Left ventricle myocardium inferior (tissue), 1 donor: ENCODE measurements around the gene SORCS2. TPM values are rescaled to one million over a fixed set of nuclear protein-coding genes. Genes with fewer than 3 reads are reported as not detected.

Source experiments
- DNase-seq: peaks from one replicate; pipeline ENCODE4 v3.0.0-alpha.2; 2020
- H3K27ac ChIP-seq: fragments of 200-600 bp; replicated peaks from 2 replicates; pipeline ENCODE4 v1.8.0; 2021
- H3K27me3 ChIP-seq: fragments of 200-600 bp; 2 replicates; pipeline ENCODE4 v1.8.0; 2021; ENCODE audit warnings: low read depth
- H3K36me3 ChIP-seq: fragments of 200-600 bp; 2 replicates; pipeline ENCODE4 v1.8.0; 2021
- H3K4me1 ChIP-seq: fragments of 200-600 bp; 2 replicates; pipeline ENCODE4 v1.8.0; 2021
- H3K4me3 ChIP-seq: fragments of 200-600 bp; 2 replicates; pipeline ENCODE4 v1.8.0; 2021; ENCODE audit warnings: mild to moderate bottlenecking, moderate library complexity
- H3K9me3 ChIP-seq: fragments of 200-600 bp; replicated peaks from 2 replicates; pipeline ENCODE4 v1.8.0; 2021
- intact Hi-C: fragments of 100-400 bp; cut with micrococcal nuclease; formaldehyde crosslinking; loops from one replicate; pipeline ENCODE4 v1.11.0; 2022
- total RNA-seq: library from RNA; stranded (reverse); fragmentation: NEBNext Ultra II Directional; extraction: Animal tissue kit (Norgen Biotek cat#: 25700); gene quantifications from one replicate; pipeline ENCODE4 v1.2.1, GENCODE V29; 2021
- TF ChIP-seq, protein P1 (sequence below): fragments of 200-600 bp; IDR thresholded peaks from 2 replicates; pipeline ENCODE4 v1.8.0; 2021; ENCODE audit warnings: antibody characterized with exemption, mild to moderate bottlenecking, borderline replicate concordance
- donor health status: DM: no; HTN: yes; CAD: no; lungs with severe emphysema.

The SORCS2 gene
- total RNA-seq, 1 donor from 2014 or later = 1.2 TPM

DNA sequence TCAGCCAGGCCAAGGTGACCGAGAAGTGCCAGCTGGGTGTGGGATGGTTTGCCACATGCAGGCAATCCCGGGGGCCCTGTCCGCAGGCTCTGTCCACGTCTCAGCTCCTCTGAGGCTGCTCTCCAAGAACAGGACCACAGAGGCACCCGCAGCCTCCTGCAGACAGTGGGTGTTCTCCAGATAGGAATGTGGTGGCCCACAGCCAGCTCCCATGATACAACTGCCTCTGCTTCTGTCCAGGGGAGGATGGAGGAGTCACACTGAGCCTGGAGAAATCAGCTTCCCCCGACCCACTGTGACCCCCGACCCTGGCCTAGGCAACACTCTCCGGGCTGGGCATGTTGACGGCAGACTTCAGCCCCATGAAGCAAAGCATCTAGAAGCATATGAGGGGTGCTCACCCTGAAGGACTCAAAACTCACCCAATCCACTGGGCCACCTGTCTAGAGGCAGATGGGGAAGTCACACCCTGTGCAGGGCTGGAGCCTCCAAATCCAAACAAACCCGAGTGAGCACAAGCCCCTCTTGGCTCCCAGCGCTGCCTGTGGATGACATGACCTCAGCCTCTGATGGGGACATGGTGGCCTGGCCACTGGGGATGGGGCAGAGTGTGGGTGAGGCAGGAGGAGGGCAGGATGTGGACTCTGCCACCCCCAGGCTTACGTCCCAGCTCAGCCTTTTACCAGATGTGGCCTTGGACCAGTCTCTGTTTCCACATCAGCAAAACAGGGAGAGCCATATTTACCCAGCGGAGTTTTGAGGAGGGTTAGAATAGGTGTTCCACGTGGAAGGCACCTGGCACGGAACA, 140.1 kb downstream of the SORCS2 start:
- TF ChIP-seq, protein P1, sequence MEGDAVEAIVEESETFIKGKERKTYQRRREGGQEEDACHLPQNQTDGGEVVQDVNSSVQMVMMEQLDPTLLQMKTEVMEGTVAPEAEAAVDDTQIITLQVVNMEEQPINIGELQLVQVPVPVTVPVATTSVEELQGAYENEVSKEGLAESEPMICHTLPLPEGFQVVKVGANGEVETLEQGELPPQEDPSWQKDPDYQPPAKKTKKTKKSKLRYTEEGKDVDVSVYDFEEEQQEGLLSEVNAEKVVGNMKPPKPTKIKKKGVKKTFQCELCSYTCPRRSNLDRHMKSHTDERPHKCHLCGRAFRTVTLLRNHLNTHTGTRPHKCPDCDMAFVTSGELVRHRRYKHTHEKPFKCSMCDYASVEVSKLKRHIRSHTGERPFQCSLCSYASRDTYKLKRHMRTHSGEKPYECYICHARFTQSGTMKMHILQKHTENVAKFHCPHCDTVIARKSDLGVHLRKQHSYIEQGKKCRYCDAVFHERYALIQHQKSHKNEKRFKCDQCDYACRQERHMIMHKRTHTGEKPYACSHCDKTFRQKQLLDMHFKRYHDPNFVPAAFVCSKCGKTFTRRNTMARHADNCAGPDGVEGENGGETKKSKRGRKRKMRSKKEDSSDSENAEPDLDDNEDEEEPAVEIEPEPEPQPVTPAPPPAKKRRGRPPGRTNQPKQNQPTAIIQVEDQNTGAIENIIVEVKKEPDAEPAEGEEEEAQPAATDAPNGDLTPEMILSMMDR = no peak
- Histone ChIP-seq H3K4me1 (peaks cover 22% of the 10 kb centered on the region), H3K36me3 (no peaks in the 10 kb centered on the region), H3K27ac (no peak overlapping the region), H3K27me3 (peaks cover 5% of the 10 kb centered on the region), H3K4me3 (no peak overlapping the region), H3K9me3 (no peaks in the 10 kb centered on the region)
- intact Hi-C loops = no loop called here
- peak; percentile 41 for DNase-seq

- H3K27ac ChIP-seq = no peak overlapping the region
- intact Hi-C loops = no loop called here
- TF ChIP-seq, protein P1 = no peak
- H3K27me3 ChIP-seq = peaks cover 5% of the 10 kb centered on the region
- no peaks in the 10 kb centered on the region for H3K36me3 ChIP-seq
- DNase-seq = peak; percentile 6
- peaks cover 22% of the 10 kb centered on the region for H3K4me1 ChIP-seq
- H3K9me3 ChIP-seq = no peaks in the 10 kb centered on the region
- H3K4me3 ChIP-seq = no peak overlapping the region
Observed at GRCh38 chr4:7333024-7333780, 140.9 kb downstream of the SORCS2 start.

- DNase-seq = no peak
- Histone ChIP-seq H3K36me3 (no peaks in the 10 kb centered on the region), H3K4me1 (peaks cover 18% of the 10 kb centered on the region), H3K27ac (no peak overlapping the region), H3K9me3 (no peaks in the 10 kb centered on the region), H3K4me3 (no peak overlapping the region), H3K27me3 (peaks cover 5% of the 10 kb centered on the region)
- intact Hi-C loops = no loop called here
- TF ChIP-seq, protein P1 = no peak
Observed at GRCh38 chr4:7333801-7334421, 141.6 kb downstream of the SORCS2 start.

DNA sequence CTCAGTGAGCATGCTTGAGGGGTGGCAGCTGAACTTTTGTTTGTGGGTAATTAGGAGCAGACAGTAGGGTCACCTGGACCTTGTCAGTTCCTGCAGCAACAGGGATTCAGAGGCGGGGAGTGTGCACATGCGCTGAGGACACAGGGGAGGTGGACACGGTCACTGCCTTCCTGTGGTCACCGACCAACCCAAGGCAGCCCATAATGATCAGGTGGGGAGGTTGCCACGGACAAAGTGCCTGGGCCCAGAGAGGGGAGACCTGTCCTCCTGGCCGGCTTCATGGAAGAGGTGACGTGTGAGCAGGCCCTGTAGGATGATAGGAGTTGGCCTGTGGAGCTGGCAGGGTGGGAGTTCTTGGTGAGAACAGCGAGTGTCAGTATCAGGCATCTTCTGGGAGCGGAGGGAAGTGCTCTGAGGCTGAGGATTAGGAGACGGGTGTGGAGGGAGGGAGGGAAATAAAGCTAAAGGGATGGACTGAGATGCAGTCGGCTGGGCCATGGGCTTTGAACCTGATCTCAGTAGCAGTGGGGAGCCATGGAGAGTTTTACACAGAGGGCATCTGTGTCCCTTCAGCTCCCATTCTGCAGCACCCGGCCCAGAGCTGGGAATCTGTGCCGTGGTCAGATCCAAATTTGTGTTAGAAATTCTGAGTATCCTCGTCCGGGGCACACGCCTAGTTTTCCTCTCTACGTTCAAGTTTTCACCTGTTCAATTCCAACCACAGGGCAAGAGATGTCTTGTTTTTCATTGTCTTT, 142.4 kb downstream of the SORCS2 start:
- no peaks in the 10 kb centered on the region for H3K36me3 ChIP-seq
- no peaks in the 10 kb centered on the region for H3K9me3 ChIP-seq
- H3K4me3 ChIP-seq = no peak overlapping the region
- no peak overlapping the region for H3K27ac ChIP-seq
- DNase-seq = no peak
- H3K27me3 ChIP-seq = peaks cover 5% of the 10 kb centered on the region
- TF ChIP-seq, protein P1 = no peak
- intact Hi-C loops = no loop called here
- H3K4me1 ChIP-seq = peaks cover 11% of the 10 kb centered on the region

- H3K27ac ChIP-seq = no peak overlapping the region
- peak; percentile 44 for DNase-seq
- intact Hi-C loops = no loop called here
Observed at GRCh38 chr4:7335344-7336066, 143.2 kb downstream of the SORCS2 start.

More at GRCh38 chr4:7335344-7336066, 143.2 kb downstream of the SORCS2 start:
- TF ChIP-seq, protein P1 = peak; percentile 77
- Histone ChIP-seq H3K9me3 (no peaks in the 10 kb centered on the region), H3K27me3 (peaks cover 5% of the 10 kb centered on the region), H3K4me1 (peaks cover 11% of the 10 kb centered on the region), H3K4me3 (no peak overlapping the region), H3K36me3 (no peaks in the 10 kb centered on the region)
